GM12892 (cell line): ENCODE data around the gene SLC27A4.

Experiments
- POLR2AphosphoS5 ChIP-seq: IDR thresholded peaks from 2 replicates; pipeline ENCODE4 v1.6.1; 2011; ENCODE audit warnings: low read depth, low read length, control low read depth
- TAF1 ChIP-seq: IDR thresholded peaks from 2 replicates; pipeline ENCODE4 v1.6.1; 2011; ENCODE audit warnings: low read depth, mild to moderate bottlenecking, control low read depth, low read length, borderline replicate concordance

DNA sequence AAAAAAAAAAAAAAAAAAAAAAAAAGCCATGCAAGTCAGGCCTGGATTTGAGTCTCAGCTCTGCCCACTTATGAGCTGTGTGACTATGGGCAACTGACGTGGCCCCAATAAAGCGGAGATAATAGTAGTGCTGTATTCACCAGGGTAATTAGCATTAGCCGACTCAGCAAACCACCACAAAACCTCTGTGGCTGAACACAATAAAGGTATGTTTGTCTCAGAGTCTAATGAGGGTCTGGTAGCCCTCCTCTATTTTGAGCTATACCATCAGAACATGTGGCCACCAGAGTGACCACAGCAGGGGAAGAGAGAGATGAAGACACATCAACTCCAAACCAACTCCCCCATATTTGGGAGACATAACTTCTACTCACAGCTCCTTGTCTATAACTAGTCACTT lies 48.3 kb upstream of the SLC27A4 start:
- TF ChIP-seq POLR2AphosphoS5 (no peak), TAF1 (no peak)
